Astrocyte (in vitro differentiated cells and primary cell): Measurements from ENCODE around the gene BHLHE23.

Experiments used
- CTCF ChIP-seq: IDR thresholded peaks from 2 replicates; pipeline ENCODE4 v1.5.1; 2011; ENCODE audit warnings: low read depth, mild to moderate bottlenecking, inconsistent platforms, low read length, moderate library complexity; ENCODE audit not compliant: insufficient read depth
- EZH2 ChIP-seq: IDR thresholded peaks from 2 replicates; pipeline ENCODE4 v1.6.1; 2012; ENCODE audit warnings: mild to moderate bottlenecking, low read length, inconsistent platforms; ENCODE audit not compliant: insufficient read depth

GRCh38 chr20:62996596-62996982, 10.2 kb downstream of the BHLHE23 start:
- TF ChIP-seq CTCF (no peak), EZH2 (no peak)
